ENCODE results near the gene IRAK1.
A peak's percentile ranks its signal among the peaks of the same experiment; 100 is the strongest.

The IRAK1 gene

DNA sequence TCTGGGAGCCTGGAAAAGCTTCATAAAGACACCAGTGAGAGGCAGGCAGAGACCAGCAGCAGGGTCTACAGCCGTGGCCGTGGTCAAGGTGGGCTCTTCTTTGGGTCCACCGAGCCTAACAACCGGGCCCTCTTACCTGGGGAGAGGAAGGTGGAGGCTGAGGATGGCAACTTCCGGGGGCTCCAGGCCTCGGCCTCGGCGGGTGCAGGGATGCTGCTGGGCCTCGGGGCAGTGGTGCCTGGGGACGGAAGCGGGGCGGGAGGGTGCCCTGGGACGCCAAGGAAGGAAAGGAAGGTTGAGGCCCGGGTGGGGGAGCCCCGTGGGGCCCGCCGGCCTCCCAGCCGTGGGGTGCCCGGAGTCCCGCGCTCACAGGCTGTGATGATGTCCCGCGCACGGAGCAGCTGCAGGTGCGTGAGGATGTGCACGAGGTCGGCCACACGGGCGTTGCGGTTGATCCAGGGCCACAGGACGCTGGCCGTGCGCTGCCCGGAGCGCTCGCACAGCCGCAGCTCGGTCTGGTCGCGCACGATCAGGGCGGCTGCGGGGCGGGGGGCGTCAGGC lies 561 bp downstream of the IRAK1 start:
- DNase-seq (ENCODE audit: low read depth in 2 of 2), result no peak

DNA sequence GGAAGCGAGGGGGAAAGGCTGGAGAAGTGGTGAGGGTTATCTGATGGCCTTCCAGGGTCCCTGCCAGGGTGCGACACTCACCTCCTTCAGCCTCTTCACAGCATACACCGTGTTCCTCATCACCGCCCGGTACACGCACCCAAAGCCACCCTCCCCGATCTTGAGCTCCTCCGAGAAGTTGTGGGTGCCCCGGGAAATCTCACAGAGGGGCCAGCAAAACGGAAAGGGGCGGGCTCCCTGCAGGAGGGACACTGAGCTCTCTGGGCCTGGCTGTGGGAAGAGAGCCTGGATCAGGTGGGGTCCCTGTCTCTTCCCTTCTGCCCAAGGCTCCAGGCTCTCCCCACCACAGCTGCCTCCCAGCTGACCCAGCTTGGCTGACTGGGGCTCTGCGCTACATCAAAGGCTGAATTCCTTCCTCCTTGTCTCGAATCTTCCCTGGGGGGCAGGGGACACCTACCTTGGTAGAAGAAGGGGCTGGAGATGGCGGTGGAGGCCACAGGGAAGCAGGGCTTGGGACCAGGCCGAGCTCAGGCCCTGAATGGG lies 1.1 kb downstream of the IRAK1 start:
- DNase-seq (ENCODE audit: low read depth in 2 of 2), result no peak

DNA sequence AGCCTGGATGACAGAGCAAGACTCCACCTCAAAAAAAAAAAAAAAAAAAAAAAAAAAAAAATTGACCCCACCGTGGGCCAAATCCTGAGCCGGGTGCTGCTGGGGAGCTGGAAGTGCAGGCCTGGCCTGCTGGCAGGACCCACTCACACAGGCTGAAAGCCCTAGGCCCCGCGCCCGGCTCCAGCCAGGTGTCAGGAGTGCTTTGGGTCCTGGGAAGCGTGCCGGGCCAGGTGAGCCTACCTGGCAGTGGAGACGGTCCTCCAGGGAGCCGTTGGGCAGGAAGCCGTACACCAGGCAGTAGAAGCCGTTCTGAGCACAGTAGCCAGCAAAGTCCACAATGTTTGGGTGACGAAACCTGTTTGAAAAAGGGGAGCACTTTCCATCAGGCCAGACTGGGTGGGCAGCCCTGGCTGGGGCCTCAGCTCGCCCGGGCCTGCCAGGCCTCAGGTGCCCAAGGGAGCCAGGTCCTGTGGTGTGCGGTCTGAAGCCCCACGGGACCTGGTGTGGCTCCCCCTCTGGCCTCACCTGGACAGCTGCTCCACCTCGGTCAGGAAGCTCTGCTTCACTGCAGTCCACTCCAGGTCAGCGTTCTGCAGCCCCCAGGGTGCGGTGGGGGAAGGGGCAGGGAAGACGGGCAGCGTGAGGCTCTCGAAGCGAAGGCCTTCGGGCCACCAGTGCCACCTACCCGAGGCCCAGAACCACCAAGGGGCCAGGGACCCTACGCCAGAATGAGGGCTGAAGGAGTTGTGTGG lies 1.8 kb downstream of the IRAK1 start:
- DNase-seq (ENCODE audit: low read depth in 2 of 2), result no peak

DNA sequence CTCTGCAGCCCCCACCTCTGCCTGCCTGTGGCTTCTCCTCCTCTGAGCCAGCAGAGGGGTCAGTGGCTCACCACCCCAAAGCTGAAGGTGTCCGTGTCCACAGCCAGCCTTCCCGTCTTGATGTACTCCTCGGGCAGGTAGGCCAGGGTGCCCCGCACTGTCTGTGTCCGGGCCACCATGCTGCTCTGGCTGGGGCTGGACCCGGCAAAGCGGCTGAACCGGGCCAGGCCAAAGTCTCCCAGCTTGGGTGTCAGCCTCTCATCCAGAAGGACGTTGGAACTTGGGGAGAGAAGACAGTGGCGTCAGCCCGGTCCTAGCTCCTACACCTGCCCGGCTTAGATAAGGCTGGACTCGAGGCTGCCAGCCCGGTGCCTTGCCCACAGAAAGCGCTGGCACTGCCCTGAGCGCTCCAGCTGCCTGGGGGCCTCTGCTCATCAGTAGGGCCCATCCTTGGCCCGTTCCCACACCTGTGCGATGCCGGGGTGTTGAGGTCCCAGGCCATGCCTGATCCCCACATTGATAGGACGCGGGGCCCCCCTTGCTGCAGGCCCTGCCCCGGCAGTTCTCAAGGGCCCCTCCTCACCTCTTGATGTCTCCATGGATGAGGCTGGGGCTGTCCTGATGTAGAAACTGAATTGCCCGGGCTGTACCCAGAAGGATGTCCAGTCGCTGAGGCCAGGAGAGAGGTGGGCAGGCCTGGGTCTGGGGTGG lies 3.2 kb downstream of the IRAK1 start:
- DNase-seq (ENCODE audit: low read depth in 2 of 2), result no peak

DNA sequence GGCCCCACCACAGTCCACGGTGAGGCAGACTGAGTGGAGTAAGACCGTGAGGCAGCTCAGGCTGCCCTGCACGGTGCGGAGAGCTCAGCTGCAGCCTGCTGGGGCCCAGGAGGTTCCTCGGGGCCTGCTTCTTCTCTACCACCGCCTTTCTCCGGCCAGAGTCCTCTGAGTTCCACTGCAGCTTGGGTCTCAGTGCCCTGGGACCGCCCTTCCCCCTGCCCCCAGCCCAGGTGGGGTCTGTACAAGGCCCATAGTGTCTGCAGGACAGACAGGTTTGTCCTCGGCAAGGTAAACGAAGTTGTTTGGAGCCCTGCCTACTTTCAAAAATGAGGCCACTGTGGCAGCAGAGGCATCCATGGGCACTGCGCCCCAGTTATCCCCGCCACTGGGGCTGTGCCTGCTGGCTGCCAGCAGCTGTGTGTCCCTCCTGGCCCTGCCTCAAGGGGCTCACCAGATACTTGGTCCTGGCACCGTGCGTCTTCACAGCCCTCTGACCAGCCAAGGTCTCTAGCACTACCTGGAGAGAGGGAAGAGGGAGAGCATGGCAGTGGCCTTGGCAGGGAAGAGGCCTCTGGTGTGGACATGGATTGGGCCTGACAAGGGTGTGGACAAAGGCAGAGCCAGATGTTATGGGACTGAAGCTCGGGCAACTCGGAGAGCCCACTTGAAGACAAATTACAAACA lies 4.0 kb downstream of the IRAK1 start:
- DNase-seq (ENCODE audit: low read depth in 2 of 2), result no peak

DNA sequence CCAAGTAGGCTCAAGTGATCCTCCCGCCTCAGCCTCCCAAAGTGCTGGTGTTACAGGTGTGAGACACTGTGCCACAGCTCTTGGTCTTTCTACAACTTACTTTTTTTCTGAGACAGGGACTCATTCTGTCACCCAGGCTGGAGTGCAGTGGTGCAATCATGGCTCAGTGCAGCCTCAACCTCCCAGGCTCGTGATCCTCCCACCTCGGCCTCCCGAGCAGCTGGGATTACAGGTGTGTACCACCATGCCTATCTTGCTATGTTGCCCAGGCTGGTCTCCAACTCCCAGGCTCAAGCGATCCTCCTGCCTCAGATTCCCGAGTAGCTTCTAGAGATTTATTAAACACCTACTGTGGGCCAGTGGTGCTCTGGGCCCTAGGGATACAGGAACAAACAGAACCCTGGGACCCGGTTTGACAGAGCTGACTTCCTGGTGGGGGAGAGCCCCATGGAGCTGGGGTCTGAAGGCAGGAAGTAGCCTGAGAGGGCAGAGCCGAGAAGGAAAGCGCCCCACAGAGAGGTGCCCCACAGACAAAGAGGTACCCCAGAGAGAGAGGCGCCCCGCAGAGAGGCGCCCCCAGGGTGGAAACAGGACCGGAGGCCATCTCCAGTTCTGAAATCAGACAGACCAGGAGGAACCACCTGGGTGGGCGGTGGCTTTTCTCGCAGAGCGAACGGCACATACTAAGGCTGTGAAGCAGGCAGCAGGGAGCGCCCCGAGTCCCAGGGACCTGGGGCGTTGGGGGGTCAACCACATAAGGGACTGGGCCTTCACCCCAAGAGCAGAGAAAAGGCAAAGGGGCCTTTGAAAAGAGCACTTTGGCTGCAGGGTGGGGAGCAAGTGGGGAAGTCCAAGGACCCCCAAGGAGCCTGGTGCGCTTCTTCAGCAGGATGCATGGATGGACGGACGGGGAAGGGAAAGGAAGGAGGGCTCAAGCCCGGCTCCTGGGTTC lies 5.0 kb downstream of the IRAK1 start:
- no peak for DNase-seq (ENCODE audit: low read depth in 2 of 2)

DNA sequence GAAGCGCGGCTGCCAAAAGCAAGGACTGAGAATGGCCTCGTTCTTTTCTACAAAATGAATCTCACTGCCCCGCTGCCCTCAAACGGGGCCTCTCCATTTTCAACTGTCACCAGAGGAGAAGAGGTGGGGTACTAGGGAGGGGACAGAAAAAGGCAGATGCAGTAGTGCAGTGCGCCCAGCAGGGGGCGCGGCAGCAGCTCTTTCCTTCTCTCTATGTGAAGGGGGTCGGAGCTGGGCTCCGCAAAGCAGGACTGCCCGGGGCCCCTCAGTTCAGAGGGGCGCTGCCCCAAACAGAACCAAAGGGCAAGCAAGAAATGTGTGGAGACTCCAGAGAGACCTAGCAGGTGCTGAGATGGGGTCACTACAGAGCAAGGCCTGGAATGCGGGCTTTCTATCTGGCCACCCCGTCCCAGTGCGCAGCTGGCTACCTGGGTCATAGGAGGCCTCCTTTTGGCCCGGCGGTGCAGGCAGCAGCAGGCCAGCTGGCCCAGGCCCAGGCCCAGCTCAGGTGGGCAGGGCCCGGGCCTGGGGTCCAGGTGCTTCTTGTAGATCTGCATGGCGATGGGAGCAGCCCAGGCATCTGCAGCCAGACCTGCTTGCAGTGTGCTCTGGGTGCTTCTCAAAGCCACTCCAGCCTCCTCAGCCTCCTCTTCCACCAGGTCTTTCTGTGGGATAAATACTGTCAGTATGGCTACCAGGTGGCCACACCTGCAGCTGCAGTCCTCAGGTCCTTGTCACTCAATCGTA lies 5.9 kb downstream of the IRAK1 start:
- DNase-seq (ENCODE audit: low read depth in 2 of 2), result peak in 1 of 2 donors; percentile 26

DNA sequence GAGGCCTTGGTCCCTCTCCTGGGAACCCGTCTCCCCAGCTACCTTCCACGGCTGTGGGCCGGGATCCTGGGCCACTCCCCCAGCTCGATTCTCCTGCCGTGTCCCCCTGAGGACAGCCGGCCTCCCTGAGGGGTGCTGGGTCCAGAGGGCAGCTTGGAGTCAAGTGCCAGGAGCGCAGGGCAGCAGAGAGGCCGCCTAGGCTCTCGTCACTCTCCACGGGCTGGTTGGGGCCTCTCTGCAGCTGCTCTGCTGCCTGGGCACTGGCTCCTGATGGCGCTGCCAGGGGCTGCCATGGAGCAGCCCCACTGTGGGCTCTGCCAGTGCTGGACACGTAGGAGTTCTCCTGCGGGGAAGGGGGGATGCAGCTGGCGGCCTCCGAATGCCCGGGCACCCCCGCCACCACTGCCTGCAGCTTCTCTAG lies 6.7 kb downstream of the IRAK1 start:
- no peak for DNase-seq (ENCODE audit: low read depth in 2 of 2)

DNA sequence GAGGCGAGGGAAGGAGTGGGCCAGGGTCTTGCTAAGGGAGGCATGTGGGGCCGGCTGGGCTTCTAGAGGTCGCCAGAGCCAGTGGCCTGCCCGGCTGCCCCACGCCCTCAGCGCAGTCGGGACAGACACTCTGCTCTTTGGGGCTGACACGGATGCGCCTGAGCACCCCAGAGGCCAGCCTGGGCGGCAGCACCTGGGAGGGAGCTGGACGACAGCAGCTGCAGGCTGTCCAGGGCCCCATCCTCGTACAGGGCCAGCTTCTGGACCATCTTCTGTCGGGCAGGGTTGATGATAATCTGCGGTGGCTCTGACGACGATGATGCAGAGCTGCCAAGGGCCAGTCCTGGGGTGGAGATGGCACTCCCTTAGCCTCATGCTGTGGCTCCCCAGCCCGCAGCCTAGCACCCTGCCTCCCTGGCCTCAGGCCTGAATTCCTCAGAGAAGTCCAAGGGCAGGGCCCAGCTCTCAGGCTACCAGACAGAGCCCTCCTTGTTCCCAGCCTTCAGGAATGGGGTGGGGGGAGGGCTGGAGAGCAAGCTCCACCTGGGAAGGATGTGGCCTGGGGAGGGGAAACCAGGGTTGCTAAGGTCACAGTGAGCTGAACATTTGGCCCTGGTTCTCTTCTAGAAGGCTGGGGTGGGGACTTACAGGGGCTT lies 7.2 kb downstream of the IRAK1 start:
- no peak for DNase-seq (ENCODE audit: low read depth in 2 of 2)

DNA sequence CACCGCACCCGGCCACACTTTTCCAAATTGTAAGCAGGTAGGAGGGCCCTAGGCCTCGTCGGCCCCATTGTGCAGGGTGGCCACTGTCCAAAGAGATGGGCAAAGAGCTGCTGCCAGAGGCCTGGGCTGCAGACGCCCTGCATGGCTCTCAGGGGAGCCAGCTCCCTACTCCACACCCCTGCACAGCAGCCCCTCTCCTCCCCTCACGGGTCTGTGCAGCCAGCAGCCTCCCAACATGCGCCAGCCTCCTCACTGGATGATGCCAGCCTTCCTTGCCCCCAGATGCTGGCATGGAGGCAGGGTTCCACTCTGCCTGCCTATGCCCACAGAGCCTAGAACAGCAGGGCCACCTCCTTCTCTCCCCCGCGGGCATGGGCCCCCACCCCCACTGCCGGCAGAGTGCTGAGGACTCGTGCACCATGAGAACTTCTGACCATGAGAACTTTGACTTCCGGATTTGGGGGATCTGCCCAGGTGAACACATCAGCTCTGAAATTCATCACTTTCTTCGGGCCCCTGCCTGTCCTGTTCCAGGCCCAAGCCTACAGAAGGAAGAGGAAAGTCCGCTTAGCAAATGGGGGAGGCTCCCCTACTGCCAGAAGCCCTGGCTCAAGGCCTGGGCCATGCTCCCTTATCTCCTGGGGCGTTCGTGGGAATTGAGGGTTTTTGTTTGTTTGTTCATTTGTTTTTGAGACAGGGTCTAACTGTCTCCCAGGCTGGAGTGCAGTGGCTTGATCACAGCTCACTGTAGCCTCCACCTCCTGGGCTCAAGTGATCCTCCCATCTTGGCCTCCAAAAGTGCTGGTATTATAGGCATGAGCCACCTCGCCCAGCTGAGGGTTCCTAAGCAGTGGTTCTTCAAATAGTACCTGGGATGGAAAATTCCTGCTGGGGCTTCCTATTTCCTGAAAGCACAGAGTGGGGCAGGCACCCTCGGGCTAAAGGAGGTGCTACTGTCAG lies 8.0 kb downstream of the IRAK1 start:
- DNase-seq (ENCODE audit: low read depth in 2 of 2), result no peak

DNA sequence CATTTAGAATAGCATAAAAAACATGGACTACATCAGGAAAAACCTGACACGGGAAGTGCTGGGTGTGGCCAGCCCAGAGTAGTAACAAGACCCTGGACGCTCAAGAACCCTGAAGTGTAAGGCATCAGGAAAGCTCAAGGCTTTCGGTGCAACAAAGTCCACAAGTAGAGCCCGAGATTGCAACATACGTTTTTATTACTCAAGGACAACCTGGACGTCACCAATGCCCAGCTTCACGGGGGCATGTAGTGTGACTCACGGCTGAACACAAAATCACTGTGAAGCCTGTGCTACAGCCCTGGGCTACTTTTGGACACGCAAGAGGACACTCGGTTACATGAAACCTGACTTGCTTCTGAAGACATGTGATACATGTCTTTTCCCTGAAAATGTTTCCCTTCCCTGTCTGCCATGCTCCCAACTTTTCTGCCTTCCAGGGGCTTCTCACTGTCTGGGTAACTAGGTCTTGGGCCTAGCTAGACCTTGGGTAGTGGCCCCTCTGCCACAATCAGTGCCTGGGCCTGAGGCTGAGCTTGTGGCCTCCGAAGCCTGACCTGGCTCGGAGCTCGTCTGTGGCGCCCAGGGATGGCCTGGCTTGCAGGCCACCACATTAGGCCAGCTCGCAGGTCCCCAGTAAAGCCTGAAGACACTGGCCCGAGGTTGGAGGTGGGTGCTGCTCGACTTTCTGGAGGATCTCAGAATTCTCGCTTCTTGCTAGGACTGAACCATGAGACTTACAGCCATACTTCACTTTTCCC lies 9.2 kb downstream of the IRAK1 start:
- no peak for DNase-seq (ENCODE audit: low read depth in 2 of 2)

DNA sequence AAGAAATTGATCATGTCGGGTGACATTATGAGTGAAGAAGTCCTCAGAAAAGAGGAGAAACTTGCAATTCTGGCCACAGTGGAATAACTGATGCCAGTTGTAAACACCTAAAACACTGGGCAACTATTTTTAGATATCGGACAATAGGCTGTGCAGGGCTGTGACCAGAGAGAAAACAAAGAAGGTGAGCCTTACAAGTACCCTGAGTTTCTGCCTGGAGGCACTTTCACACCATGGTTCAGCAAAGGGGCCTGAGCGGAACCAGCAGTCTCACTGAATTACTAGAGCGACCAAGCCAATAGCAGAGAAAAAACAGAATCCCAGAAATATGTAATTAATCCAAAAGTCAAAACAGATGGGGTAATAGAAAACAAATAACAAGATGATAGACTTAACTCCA lies 11.2 kb downstream of the IRAK1 start:
- no peak for DNase-seq (ENCODE audit: low read depth in 2 of 2)

DNA sequence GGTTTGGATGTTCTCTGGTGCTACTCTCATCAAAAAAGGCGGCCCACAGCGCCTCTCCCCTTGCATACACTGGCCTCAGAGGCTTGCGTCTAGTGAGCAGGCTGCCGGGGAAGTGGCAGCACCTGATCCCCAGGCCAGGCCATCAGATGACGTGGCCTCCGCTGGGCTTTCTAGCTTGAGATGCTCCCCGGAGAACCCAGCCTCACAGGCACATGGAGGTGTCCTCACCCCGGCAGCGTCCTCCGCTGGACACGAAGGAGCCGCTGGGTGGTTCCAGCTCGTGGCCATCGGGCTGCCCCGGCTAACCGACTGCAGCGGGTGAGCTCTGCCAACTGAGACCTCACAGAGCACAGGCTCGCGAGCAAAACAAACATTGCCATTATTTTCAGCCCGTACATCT lies 12.8 kb downstream of the IRAK1 start:
- DNase-seq (ENCODE audit: low read depth in 2 of 2), result no peak

DNA sequence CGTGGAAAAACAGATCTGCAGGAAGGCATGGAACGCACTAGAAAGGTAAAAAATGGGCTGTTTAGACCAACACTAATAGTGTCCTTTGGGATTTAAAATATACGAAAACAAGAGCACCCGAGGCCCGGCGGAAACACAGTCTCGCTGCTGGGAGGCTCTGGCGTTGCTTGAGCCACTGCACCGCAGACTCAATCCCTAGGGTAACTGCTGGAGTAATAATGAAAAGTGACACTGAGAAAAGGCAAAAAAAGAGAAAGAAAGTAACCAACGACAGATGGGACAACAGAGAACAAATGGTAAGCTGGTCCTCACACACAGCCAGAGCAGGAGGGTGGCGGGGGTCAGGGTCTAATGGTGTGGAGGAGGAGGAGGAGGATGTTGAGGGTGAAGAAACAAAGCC lies 15.4 kb downstream of the IRAK1 start:
- DNase-seq (ENCODE audit: low read depth in 2 of 2), result no peak

DNA sequence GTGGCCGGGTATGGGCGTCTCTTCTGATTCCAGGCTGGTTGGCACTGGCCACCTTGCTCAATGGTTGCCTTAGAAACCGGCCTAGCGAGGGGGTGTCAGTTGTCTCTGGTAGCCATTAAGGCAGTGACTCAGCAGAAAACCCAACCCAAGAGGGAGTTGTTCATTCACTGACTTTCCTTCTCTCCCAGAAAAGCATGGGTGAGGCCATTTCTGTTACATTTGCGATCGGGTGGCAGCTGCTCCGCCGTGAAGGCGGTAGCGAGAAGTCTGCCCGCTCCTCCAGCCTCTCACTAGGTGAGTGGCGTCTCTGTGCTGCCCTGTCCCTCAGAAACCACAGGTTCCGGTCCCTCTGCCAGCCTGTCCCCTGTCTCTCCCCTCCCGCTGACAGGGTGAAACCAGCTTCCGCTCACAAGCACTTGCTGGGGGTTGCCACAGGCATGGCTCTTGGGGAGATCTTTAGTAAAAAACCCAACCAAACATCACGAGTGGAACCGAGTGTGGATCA lies 17.4 kb downstream of the IRAK1 start:
- DNase-seq (ENCODE audit: low read depth in 2 of 2), result peak in 1 of 2 donors; percentile 45

DNA sequence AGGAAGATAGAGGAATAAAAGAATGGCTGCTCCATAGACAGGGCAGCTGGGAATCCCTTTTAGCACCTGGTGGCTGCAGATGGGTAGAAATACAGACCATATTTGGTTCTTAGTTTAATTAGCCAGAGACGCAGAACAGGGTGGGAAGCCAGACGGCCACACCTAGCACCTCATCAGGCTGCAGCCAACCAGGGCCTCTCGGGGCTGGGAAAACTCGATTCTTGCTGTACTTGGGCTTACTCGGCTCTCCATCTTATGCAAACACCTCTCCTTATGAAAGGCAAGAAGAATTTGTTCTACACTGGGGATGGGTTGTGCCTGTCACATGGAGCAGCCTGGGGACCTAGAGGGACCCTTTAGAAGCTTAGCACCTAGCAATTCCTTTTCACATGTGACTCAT lies 19.7 kb downstream of the IRAK1 start:
- DNase-seq (ENCODE audit: low read depth in 2 of 2), result no peak

DNA sequence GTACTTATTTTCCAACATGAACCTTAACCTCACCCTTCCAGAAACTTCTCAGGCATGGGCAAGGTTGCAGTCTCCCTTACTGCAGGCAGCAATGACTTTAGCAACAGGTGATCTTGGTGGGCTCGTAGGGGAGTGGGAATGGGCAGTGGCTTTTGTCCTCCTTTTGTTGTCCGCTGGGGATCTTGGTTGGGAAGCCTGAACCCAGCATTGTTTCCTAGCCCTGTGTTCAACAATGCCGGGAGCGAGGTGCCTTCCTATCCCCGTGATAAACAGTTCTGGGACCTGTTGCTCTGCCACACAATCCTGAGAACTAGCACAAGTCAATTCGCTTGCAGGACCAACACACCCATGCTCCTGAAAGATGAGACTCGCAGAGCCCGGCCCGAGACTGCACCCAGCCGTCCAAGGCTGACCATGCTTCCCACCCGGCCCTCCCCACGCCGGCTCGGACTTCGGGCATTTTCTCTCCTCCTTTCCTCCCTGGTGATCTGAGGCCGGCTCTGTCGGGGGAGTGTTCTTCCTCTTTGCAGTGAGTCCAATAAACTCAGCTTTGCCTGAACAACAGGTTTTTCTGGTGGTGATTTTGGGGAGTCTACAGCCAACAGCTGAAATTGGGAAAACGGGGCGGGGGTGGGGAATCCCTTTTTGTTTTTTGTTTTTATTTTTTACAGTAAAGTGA lies 20.2 kb downstream of the IRAK1 start:
- no peak for DNase-seq (ENCODE audit: low read depth in 2 of 2)
